ENCODE measurements around the gene ADGRV1. TPM values are rescaled to one million over a fixed set of nuclear protein-coding genes. Genes with fewer than 3 reads are reported as not detected.
"Not testable (repeated sequence)": the region's sequence is repeated elsewhere in the genome, so short reads cannot be mapped to it uniquely, and the experiment has no call there.

The ADGRV1 gene
- total RNA-seq, 1 experiment from 2014 or later = 1.8 TPM

- DNase-seq (ENCODE audit: low read depth) = no peak
- in situ Hi-C loops (cut with HindIII; ENCODE audit: low pct_unique_long_range_greater_than_20kb, low sequenced_read_pairs) = no loop called here
Observed at GRCh38 chr5:90898326-90899013, 339.9 kb downstream of the ADGRV1 start.

GRCh38 chr5:90899014-90899604 is 340.5 kb downstream of the ADGRV1 start:
- no peak for DNase-seq (ENCODE audit: low read depth)
- in situ Hi-C loops (cut with HindIII; ENCODE audit: low pct_unique_long_range_greater_than_20kb, low sequenced_read_pairs) = no loop called here

- no peak for DNase-seq (ENCODE audit: low read depth)
- in situ Hi-C loops (cut with HindIII; ENCODE audit: low pct_unique_long_range_greater_than_20kb, low sequenced_read_pairs) = no loop called here
Observed at GRCh38 chr5:90901261-90901660, 342.7 kb downstream of the ADGRV1 start.

- DNase-seq (ENCODE audit: low read depth) = no peak
- in situ Hi-C loops (cut with HindIII; ENCODE audit: low pct_unique_long_range_greater_than_20kb, low sequenced_read_pairs) = no loop called here
Observed at GRCh38 chr5:90902170-90902569, 343.6 kb downstream of the ADGRV1 start.

- in situ Hi-C loops (cut with HindIII; ENCODE audit: low pct_unique_long_range_greater_than_20kb, low sequenced_read_pairs) = no loop called here
- no peak for DNase-seq (ENCODE audit: low read depth)
Observed at GRCh38 chr5:90902651-90903386, 344.2 kb downstream of the ADGRV1 start.

GRCh38 chr5:90909101-90909503 is 350.5 kb downstream of the ADGRV1 start:
- no peak for DNase-seq (ENCODE audit: low read depth)
- in situ Hi-C loops (cut with HindIII; ENCODE audit: low pct_unique_long_range_greater_than_20kb, low sequenced_read_pairs) = no loop called here

GRCh38 chr5:90909940-90910339 is 351.3 kb downstream of the ADGRV1 start:
- in situ Hi-C loops (cut with HindIII; ENCODE audit: low pct_unique_long_range_greater_than_20kb, low sequenced_read_pairs) = loop anchor here (10.0 kb wide), 1 partner anchor 185 kb away; no protein-coding TSS in a partner anchor
- DNase-seq (ENCODE audit: low read depth) = no peak

- in situ Hi-C loops (cut with HindIII; ENCODE audit: low pct_unique_long_range_greater_than_20kb, low sequenced_read_pairs) = loop anchor here (10.0 kb wide), 1 partner anchor 184 kb away; no protein-coding TSS in a partner anchor
- DNase-seq (ENCODE audit: low read depth) = no peak
Observed at GRCh38 chr5:90911169-90911568, 352.6 kb downstream of the ADGRV1 start.

- in situ Hi-C loops (cut with HindIII; ENCODE audit: low pct_unique_long_range_greater_than_20kb, low sequenced_read_pairs) = loop anchor here (10.0 kb wide), 1 partner anchor 182 kb away; no protein-coding TSS in a partner anchor
- DNase-seq (ENCODE audit: low read depth) = no peak
Observed at GRCh38 chr5:90912476-90912875, 353.9 kb downstream of the ADGRV1 start.

GRCh38 chr5:90915393-90915792 is 356.8 kb downstream of the ADGRV1 start:
- in situ Hi-C loops (cut with HindIII; ENCODE audit: low pct_unique_long_range_greater_than_20kb, low sequenced_read_pairs) = loop anchor here (10.0 kb wide), 1 partner anchor 179 kb away; no protein-coding TSS in a partner anchor
- peak; percentile 21 for DNase-seq (ENCODE audit: low read depth)

- in situ Hi-C loops (cut with HindIII; ENCODE audit: low pct_unique_long_range_greater_than_20kb, low sequenced_read_pairs) = loop anchor here (10.0 kb wide), 1 partner anchor 178 kb away; no protein-coding TSS in a partner anchor
- peak; percentile 58 for DNase-seq (ENCODE audit: low read depth)
Observed at GRCh38 chr5:90916947-90917800, 358.6 kb downstream of the ADGRV1 start.

- in situ Hi-C loops (cut with HindIII; ENCODE audit: low pct_unique_long_range_greater_than_20kb, low sequenced_read_pairs) = loop anchor here (10.0 kb wide), 1 partner anchor 177 kb away; no protein-coding TSS in a partner anchor
- DNase-seq (ENCODE audit: low read depth) = no peak
Observed at GRCh38 chr5:90917928-90918668, 359.5 kb downstream of the ADGRV1 start.

GRCh38 chr5:90921418-90921973 is 362.9 kb downstream of the ADGRV1 start:
- in situ Hi-C loops (cut with HindIII; ENCODE audit: low pct_unique_long_range_greater_than_20kb, low sequenced_read_pairs) = no loop called here
- DNase-seq (ENCODE audit: low read depth) = no peak

- DNase-seq (ENCODE audit: low read depth); in situ Hi-C loops (cut with HindIII; ENCODE audit: low pct_unique_long_range_greater_than_20kb, low sequenced_read_pairs): not testable (repeated sequence)
Observed at GRCh38 chr5:90924222-90924621, 365.6 kb downstream of the ADGRV1 start.

- in situ Hi-C loops (cut with HindIII; ENCODE audit: low pct_unique_long_range_greater_than_20kb, low sequenced_read_pairs); DNase-seq (ENCODE audit: low read depth): not testable (repeated sequence)
Observed at GRCh38 chr5:90929013-90929839, 370.6 kb downstream of the ADGRV1 start.

- in situ Hi-C loops (cut with HindIII; ENCODE audit: low pct_unique_long_range_greater_than_20kb, low sequenced_read_pairs) = no loop called here
- DNase-seq (ENCODE audit: low read depth) = no peak
Observed at GRCh38 chr5:90930062-90930461, 371.5 kb downstream of the ADGRV1 start.
